Psoas muscle (tissue), 8 donors: ENCODE measurements around the gene REV1. TPM values are rescaled to one million over a fixed set of nuclear protein-coding genes. Genes with fewer than 3 reads are reported as not detected.

Experiments used
- ATAC-seq, 4 donors: fragments of 200-7000 bp; cut with Tn5 transposase; one replicate each; pipeline ENCODE4 v1.9.1; 2020; ENCODE audit warnings: moderate library complexity in 3 of 4, mild to moderate bottlenecking in 2 of 4
- DNase-seq, 2 donors: peaks; one replicate each; pipeline ENCODE4 v3.0.0-alpha.2; 2020
- H3K27ac ChIP-seq: fragments of 200-600 bp; one replicate; pipeline ENCODE4 v1.8.0; 2022
- H3K27me3 ChIP-seq, 3 donors: fragments of 200-600 bp in 1 of 3; one replicate each; pipeline versions ENCODE4 v1.6.1 to v1.8.0; 2013 to 2022; ENCODE audit warnings: low read length in 2 of 3, mild to moderate bottlenecking in 2 of 3, moderate library complexity in 1 of 3; ENCODE audit not compliant: insufficient read depth in 3 of 3
- H3K36me3 ChIP-seq, 2 donors: fragments of 200-600 bp in 1 of 2; one replicate each; pipeline versions ENCODE4 v1.6.1 to v1.8.0; 2013 to 2022; ENCODE audit warnings: low read depth in 1 of 2, mild to moderate bottlenecking in 1 of 2, moderate library complexity in 1 of 2; ENCODE audit not compliant: insufficient read depth in 1 of 2
- H3K4me1 ChIP-seq: fragments of 200-600 bp; one replicate; pipeline ENCODE4 v1.8.0; 2022
- H3K4me3 ChIP-seq: fragments of 200-600 bp; one replicate; pipeline ENCODE4 v1.8.0; 2022; ENCODE audit warnings: mild to moderate bottlenecking
- H3K9me3 ChIP-seq: fragments of 200-600 bp; one replicate; pipeline ENCODE4 v1.8.0; 2022
- WGBS, 3 donors: extraction: QIAGEN DNeasy Blood & Tissue Kit; methylation state at CpG; one replicate each; pipeline versions ENCODE4 v1.1.6 to v1.1.7; 2013; 5-methylcytosine and 5-hydroxymethylcytosine counted together
- intact Hi-C, 2 donors: fragments of 100-400 bp; cut with DNase I; formaldehyde crosslinking; loops; one replicate each; pipeline versions ENCODE4 v1.11.0 to v1.14.2; 2022
- polyA plus RNA-seq, 3 donors: library from polyadenylated mRNA; stranded (reverse); fragments of 200-250 nt; gene quantifications; one replicate each; pipeline ENCODE4 v1.2.3, GENCODE V29; 2013
- total RNA-seq, 4 donors: library from RNA; stranded (reverse); fragmentation: NEBNext Ultra II Directional in 2 of 4; extraction: Animal tissue kit (Norgen Biotek cat#: 25700) in 2 of 4; gene quantifications; one replicate each; pipeline versions ENCODE4 v1.2.1 to v1.2.4, GENCODE V29; 2021 to 2023
- TF ChIP-seq, protein P1 (sequence below): fragments of 200-600 bp; IDR thresholded peaks from one replicate; pipeline ENCODE4 v1.8.0; 2022; ENCODE audit warnings: antibody characterized with exemption
- donor health status: healthy with polysubstance abuse.
- donor health status: DM: no; HTN: no; CAD: no; lungs with moderate emphysema.
- donor health status: Bipolar disorder and iron deficiency.
- donor health status: healthy.
- donor health status: DM: yes; HTN: yes; CAD: no.
- donor health status: DM: no; HTN: no; CAD: no.
- donor health status: DM: no; HTN: no; CAD: no.
- donor health status: DM: yes; HTN: yes; CAD: no.

The REV1 gene
- total and polyA plus RNA-seq, 7 donors = 9.1 to 26.0 (median 19.9) TPM

DNA sequence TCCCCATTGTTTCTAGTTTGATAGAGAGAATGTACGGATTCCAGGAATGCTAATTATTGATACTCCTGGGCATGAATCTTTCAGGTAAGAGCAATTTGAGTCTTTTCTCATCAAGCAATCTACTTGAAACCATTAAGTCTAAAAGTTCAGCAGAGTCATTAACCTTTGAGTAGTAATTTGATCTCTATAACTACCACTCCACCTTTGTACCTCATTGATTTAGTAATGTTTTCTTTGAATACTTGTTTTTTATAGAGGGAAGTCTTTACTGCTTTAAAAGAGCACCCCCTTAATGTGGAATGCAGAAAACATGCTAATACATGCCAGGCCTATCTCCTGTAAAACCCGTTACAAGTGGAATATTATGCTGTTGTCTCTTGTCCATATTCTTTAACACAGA, 107.7 kb downstream of the REV1 start:
- 95 to 98% (median 97%) methylated on average over 2 of the region's 2 CpGs for WGBS, 3 donors

DNA sequence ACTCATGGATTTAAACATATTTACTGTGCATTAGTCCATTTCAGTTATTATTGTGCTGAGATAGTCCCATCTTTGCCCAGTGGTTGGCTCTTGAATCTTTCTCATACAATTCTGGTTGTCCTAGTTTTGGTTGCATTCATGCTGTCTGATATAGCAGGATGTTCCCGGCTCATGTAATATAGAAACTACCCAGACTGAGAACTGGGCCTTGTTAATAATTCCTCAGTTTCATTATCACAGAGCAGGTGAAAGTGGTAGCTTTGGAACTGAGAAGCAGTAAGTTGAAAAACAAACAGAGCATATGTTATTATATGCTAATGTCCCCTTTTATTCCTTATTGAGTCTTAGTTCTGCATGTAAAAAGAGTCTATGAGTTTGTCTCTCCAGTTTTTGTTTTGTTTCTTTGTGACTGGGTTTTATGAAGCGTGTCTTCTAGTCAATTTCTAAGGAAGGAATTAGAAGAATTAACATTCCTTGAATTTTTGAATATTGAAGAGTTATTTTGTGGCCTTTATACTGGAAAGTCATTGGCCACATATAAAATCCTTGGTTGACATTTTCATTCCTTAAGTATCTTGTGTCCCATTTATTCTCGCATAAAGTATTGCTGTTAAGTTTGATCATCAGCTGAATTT, 109.3 kb downstream of the REV1 start:
- TF ChIP-seq, protein P1, sequence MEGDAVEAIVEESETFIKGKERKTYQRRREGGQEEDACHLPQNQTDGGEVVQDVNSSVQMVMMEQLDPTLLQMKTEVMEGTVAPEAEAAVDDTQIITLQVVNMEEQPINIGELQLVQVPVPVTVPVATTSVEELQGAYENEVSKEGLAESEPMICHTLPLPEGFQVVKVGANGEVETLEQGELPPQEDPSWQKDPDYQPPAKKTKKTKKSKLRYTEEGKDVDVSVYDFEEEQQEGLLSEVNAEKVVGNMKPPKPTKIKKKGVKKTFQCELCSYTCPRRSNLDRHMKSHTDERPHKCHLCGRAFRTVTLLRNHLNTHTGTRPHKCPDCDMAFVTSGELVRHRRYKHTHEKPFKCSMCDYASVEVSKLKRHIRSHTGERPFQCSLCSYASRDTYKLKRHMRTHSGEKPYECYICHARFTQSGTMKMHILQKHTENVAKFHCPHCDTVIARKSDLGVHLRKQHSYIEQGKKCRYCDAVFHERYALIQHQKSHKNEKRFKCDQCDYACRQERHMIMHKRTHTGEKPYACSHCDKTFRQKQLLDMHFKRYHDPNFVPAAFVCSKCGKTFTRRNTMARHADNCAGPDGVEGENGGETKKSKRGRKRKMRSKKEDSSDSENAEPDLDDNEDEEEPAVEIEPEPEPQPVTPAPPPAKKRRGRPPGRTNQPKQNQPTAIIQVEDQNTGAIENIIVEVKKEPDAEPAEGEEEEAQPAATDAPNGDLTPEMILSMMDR = no peak
- Histone ChIP-seq H3K9me3 (no peaks in the 10 kb centered on the region), H3K4me1 (no peaks in the 10 kb centered on the region), H3K27me3 (no peaks in the 10 kb centered on the region), H3K4me3 (no peak overlapping the region), H3K36me3 (peaks cover 0 to 95% of the 10 kb centered on the region in 2 donors), H3K27ac (no peak overlapping the region)
- DNase-seq (no peak), ATAC-seq (no peak)
- intact Hi-C loops = no loop called here
- 95 to 97% (median 96%) methylated on average over 3 of the region's 3 CpGs for WGBS, 3 donors

More for the DNA sequence above, 107.7 kb downstream of the REV1 start:
- no peaks in the 10 kb centered on the region for H3K27me3 ChIP-seq
- no peaks in the 10 kb centered on the region for H3K4me1 ChIP-seq
- H3K27ac ChIP-seq = no peak overlapping the region
- no peak overlapping the region for H3K4me3 ChIP-seq
- DNase-seq (no peak), ATAC-seq (no peak)
- peaks cover 0 to 85% of the 10 kb centered on the region in 2 donors for H3K36me3 ChIP-seq
- intact Hi-C loops = no loop called here
- no peaks in the 10 kb centered on the region for H3K9me3 ChIP-seq
- TF ChIP-seq, protein P1 = no peak

DNA sequence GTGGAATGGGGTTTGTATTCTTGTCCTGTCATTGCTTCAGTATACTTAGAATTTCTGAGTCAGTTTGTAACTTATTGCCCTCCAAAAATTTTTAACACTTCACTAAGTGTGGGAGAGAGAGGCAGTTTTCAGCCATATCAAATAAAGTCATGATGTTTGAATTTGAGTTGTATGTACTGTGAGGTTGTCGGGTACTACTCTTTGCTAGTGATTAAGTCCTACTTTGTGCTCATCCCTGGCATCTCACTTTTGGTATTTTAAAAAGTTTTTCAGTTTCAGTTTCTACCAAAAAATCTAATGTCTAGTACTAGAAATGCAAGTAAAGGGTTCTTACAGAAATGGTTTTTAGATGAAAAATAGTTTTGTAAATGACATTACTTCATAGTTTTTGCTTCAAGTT, 111.9 kb downstream of the REV1 start:
- Histone ChIP-seq H3K27me3 (no peaks in the 10 kb centered on the region), H3K36me3 (peaks cover 0 to 98% of the 10 kb centered on the region in 2 donors), H3K4me3 (no peak overlapping the region), H3K4me1 (no peaks in the 10 kb centered on the region), H3K9me3 (peaks cover 5% of the 10 kb centered on the region), H3K27ac (no peak overlapping the region)
- intact Hi-C loops = no loop called here
- ATAC-seq (no peak), DNase-seq (no peak)
- TF ChIP-seq, protein P1 = no peak
- WGBS, 3 donors = 95 to 100% (median 97%) methylated on average over 1 of the region's 1 CpG

DNA sequence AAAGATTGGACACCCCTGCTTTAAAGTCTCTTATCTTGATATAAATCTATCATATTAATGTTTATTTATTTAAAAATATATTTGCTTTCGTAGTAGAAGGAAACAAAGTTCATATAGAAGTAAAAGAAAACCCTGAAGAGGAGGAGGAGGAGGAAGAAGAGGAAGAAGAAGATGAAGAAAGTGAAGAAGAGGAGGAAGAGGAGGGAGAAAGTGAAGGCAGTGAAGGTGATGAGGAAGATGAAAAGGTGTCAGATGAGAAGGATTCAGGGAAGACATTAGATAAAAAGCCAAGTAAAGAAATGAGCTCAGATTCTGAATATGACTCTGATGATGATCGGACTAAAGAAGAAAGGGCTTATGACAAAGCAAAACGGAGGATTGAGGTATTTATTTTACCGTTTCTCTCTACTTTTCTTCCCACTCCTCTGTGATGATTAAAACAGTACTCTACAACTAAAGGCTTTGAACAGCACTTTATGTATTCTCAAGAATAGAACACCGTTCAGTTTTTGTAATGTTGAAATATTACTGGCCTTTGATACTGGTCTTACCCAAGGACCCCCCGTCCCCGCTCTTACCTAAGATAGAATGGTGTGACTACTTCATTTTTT, 113.5 kb downstream of the REV1 start:
- WGBS, 3 donors = 94 to 97% (median 94%) methylated on average over 7 of the region's 7 CpGs
- intact Hi-C loops = no loop called here
- Histone ChIP-seq H3K27me3 (no peaks in the 10 kb centered on the region), H3K4me1 (no peaks in the 10 kb centered on the region), H3K4me3 (no peak overlapping the region), H3K9me3 (peaks cover 5% of the 10 kb centered on the region), H3K27ac (no peak overlapping the region), H3K36me3 (peaks cover 0 to 99% of the 10 kb centered on the region in 2 donors)
- DNase-seq (no peak), ATAC-seq (no peak)
- TF ChIP-seq, protein P1 = no peak
